ENCODE results near the gene CXXC4. TPM values are rescaled to one million over a fixed set of nuclear protein-coding genes. Genes with fewer than 3 reads are reported as not detected.

Gene CXXC4
- total and polyA plus RNA-seq, 2 experiments from 2014 or later: 1.6 to 3.0 TPM

DNA sequence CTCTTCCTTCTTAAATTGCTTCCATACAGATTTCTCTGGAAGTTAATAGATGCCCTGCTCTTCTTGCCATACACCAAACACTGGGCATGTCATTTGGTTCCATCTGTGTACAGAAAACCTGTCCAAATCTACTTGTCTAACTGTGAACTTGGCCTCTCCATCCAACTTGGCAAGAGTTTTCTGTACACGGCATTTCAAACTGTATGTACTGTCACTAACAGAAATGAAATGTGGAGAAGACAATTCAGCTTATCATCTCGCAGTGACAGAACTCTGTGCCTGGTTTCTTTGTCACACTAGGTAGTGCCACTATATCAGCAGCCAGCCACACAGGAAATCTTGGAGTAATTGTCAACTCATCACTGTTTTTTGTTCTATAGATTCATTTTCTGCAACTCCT, 58.2 kb downstream of the CXXC4 start:
- H3K4me1 Mint-ChIP-seq: no peaks in the 10 kb centered on the region

More for the DNA sequence above, 58.2 kb downstream of the CXXC4 start:
- Histone ChIP-seq H3K9me2 (ENCODE audit: insufficient read depth) (no peaks in the 10 kb centered on the region), H4K20me1 (replicated peaks; ENCODE audit: insufficient read depth) (no peaks in the 10 kb centered on the region), H3F3A (replicated peaks; ENCODE audit: low read depth) (no peaks in the 10 kb centered on the region), H3K4me2 (no peak overlapping the region), H3K4me3 (no peak overlapping the region), H2AFZ (no peak overlapping the region; the same call in 1 of the 2 replicates), H3K27ac (ENCODE audit: low read depth) (no peak overlapping the region), H3K79me2 (replicated peaks; ENCODE audit: insufficient read depth) (no peaks in the 10 kb centered on the region), H3K36me3 (ENCODE audit: insufficient read depth) (no peaks in the 10 kb centered on the region), H3K4me1 (ENCODE audit: insufficient read depth) (no peaks in the 10 kb centered on the region), H3K27me3 (ENCODE audit: insufficient read depth) (no peaks in the 10 kb centered on the region)
- Mint-ChIP-seq H3K9me3 (no peaks in the 10 kb centered on the region), H3K27me3 (ENCODE audit: insufficient read depth, low read depth, poor library complexity) (no peaks in the 10 kb centered on the region), H3K36me3 (ENCODE audit: low read depth) (no peaks in the 10 kb centered on the region), H3K27ac (no peak overlapping the region), H3K4me3 (no peak overlapping the region)
- no peak for DNase-seq (ENCODE audit: low spot score)
- TF ChIP-seq ZNF114 (CRISPR knock-in tag; IDR thresholded peaks at IDR 0.05): no peak
- TF ChIP-seq EZH2 (IDR thresholded peaks at IDR 0.05; ENCODE audit: low read depth, unreplicated experiment): no peak
- TF ChIP-seq, protein P1, sequence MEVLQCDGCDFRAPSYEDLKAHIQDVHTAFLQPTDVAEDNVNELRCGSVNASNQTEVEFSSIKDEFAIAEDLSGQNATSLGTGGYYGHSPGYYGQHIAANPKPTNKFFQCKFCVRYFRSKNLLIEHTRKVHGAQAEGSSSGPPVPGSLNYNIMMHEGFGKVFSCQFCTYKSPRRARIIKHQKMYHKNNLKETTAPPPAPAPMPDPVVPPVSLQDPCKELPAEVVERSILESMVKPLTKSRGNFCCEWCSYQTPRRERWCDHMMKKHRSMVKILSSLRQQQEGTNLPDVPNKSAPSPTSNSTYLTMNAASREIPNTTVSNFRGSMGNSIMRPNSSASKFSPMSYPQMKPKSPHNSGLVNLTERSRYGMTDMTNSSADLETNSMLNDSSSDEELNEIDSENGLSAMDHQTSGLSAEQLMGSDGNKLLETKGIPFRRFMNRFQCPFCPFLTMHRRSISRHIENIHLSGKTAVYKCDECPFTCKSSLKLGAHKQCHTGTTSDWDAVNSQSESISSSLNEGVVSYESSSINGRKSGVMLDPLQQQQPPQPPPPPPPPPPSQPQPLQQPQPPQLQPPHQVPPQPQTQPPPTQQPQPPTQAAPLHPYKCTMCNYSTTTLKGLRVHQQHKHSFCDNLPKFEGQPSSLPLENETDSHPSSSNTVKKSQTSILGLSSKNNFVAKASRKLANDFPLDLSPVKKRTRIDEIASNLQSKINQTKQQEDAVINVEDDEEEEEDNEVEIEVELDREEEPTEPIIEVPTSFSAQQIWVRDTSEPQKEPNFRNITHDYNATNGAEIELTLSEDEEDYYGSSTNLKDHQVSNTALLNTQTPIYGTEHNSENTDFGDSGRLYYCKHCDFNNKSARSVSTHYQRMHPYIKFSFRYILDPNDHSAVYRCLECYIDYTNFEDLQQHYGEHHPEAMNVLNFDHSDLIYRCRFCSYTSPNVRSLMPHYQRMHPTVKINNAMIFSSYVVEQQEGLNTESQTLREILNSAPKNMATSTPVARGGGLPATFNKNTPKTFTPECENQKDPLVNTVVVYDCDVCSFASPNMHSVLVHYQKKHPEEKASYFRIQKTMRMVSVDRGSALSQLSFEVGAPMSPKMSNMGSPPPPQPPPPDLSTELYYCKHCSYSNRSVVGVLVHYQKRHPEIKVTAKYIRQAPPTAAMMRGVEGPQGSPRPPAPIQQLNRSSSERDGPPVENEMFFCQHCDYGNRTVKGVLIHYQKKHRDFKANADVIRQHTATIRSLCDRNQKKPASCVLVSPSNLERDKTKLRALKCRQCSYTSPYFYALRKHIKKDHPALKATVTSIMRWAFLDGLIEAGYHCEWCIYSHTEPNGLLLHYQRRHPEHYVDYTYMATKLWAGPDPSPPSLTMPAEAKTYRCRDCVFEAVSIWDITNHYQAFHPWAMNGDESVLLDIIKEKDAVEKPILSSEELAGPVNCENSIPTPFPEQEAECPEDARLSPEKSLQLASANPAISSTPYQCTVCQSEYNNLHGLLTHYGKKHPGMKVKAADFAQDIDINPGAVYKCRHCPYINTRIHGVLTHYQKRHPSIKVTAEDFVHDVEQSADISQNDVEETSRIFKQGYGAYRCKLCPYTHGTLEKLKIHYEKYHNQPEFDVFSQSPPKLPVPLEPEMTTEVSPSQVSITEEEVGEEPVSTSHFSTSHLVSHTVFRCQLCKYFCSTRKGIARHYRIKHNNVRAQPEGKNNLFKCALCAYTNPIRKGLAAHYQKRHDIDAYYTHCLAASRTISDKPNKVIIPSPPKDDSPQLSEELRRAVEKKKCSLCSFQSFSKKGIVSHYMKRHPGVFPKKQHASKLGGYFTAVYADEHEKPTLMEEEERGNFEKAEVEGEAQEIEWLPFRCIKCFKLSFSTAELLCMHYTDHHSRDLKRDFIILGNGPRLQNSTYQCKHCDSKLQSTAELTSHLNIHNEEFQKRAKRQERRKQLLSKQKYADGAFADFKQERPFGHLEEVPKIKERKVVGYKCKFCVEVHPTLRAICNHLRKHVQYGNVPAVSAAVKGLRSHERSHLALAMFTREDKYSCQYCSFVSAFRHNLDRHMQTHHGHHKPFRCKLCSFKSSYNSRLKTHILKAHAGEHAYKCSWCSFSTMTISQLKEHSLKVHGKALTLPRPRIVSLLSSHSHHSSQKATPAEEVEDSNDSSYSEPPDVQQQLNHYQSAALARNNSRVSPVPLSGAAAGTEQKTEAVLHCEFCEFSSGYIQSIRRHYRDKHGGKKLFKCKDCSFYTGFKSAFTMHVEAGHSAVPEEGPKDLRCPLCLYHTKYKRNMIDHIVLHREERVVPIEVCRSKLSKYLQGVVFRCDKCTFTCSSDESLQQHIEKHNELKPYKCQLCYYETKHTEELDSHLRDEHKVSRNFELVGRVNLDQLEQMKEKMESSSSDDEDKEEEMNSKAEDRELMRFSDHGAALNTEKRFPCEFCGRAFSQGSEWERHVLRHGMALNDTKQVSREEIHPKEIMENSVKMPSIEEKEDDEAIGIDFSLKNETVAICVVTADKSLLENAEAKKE (CRISPR knock-in tag; IDR thresholded peaks at IDR 0.05): no peak
- TF ChIP-seq, protein P2, sequence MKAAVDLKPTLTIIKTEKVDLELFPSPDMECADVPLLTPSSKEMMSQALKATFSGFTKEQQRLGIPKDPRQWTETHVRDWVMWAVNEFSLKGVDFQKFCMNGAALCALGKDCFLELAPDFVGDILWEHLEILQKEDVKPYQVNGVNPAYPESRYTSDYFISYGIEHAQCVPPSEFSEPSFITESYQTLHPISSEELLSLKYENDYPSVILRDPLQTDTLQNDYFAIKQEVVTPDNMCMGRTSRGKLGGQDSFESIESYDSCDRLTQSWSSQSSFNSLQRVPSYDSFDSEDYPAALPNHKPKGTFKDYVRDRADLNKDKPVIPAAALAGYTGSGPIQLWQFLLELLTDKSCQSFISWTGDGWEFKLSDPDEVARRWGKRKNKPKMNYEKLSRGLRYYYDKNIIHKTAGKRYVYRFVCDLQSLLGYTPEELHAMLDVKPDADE (IDR thresholded peaks at IDR 0.05): no peak
- no peak for TF ChIP-seq NANOG (IDR thresholded peaks at IDR 0.05; ENCODE audit: borderline replicate concordance)
- TF ChIP-seq EZH2phosphoT487 (IDR thresholded peaks at IDR 0.05; ENCODE audit: unreplicated experiment): no peak
- TF ChIP-seq CREB1 (CRISPR knock-in tag; IDR thresholded peaks at IDR 0.05; ENCODE audit: low read depth): no peak
- TF ChIP-seq ZNF331 (CRISPR knock-in tag; IDR thresholded peaks at IDR 0.05; ENCODE audit: low read depth): no peak
- TF ChIP-seq STAT1 (IDR thresholded peaks at IDR 0.05; ENCODE audit: unreplicated experiment): no peak
- TF ChIP-seq JUNB (IDR thresholded peaks at IDR 0.05; ENCODE audit: unreplicated experiment): no peak
- TF ChIP-seq POLR2AphosphoS5 (IDR thresholded peaks at IDR 0.05; ENCODE audit: low read depth): no peak
- TF ChIP-seq, protein P3, sequence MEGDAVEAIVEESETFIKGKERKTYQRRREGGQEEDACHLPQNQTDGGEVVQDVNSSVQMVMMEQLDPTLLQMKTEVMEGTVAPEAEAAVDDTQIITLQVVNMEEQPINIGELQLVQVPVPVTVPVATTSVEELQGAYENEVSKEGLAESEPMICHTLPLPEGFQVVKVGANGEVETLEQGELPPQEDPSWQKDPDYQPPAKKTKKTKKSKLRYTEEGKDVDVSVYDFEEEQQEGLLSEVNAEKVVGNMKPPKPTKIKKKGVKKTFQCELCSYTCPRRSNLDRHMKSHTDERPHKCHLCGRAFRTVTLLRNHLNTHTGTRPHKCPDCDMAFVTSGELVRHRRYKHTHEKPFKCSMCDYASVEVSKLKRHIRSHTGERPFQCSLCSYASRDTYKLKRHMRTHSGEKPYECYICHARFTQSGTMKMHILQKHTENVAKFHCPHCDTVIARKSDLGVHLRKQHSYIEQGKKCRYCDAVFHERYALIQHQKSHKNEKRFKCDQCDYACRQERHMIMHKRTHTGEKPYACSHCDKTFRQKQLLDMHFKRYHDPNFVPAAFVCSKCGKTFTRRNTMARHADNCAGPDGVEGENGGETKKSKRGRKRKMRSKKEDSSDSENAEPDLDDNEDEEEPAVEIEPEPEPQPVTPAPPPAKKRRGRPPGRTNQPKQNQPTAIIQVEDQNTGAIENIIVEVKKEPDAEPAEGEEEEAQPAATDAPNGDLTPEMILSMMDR (conservative IDR thresholded peaks at IDR 0.05; ENCODE audit: low read depth in 2 of 2): no peak
- TF ChIP-seq, protein P4, sequence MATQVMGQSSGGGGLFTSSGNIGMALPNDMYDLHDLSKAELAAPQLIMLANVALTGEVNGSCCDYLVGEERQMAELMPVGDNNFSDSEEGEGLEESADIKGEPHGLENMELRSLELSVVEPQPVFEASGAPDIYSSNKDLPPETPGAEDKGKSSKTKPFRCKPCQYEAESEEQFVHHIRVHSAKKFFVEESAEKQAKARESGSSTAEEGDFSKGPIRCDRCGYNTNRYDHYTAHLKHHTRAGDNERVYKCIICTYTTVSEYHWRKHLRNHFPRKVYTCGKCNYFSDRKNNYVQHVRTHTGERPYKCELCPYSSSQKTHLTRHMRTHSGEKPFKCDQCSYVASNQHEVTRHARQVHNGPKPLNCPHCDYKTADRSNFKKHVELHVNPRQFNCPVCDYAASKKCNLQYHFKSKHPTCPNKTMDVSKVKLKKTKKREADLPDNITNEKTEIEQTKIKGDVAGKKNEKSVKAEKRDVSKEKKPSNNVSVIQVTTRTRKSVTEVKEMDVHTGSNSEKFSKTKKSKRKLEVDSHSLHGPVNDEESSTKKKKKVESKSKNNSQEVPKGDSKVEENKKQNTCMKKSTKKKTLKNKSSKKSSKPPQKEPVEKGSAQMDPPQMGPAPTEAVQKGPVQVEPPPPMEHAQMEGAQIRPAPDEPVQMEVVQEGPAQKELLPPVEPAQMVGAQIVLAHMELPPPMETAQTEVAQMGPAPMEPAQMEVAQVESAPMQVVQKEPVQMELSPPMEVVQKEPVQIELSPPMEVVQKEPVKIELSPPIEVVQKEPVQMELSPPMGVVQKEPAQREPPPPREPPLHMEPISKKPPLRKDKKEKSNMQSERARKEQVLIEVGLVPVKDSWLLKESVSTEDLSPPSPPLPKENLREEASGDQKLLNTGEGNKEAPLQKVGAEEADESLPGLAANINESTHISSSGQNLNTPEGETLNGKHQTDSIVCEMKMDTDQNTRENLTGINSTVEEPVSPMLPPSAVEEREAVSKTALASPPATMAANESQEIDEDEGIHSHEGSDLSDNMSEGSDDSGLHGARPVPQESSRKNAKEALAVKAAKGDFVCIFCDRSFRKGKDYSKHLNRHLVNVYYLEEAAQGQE (IDR thresholded peaks at IDR 0.05; ENCODE audit: unreplicated experiment): no peak
- ATAC-seq: no peak
